Measurements from ENCODE around the gene TIAM1. TPM values are rescaled to one million over a fixed set of nuclear protein-coding genes. Genes with fewer than 3 reads are reported as not detected.
A peak's percentile ranks its signal among the peaks of the same experiment; 100 is the strongest.
"Not testable (repeated sequence)": the region's sequence is repeated elsewhere in the genome, so short reads cannot be mapped to it uniquely, and the experiment has no call there.

TIAM1 gene
- total and polyA plus RNA-seq, 2 experiments from 2014 or later, result 3.2 to 7.6 TPM

- WGBS, 2 experiments (ENCODE audit: low coverage in 1 of 2, low lambda C conversion rate in 2 of 2, missing lambda C conversion rate in 2 of 2), result 63 to 70% methylated on average over 6 of the region's 6 CpGs
Measured at GRCh38 chr21:31230937-31231336, 113.1 kb downstream of the TIAM1 start.

DNA sequence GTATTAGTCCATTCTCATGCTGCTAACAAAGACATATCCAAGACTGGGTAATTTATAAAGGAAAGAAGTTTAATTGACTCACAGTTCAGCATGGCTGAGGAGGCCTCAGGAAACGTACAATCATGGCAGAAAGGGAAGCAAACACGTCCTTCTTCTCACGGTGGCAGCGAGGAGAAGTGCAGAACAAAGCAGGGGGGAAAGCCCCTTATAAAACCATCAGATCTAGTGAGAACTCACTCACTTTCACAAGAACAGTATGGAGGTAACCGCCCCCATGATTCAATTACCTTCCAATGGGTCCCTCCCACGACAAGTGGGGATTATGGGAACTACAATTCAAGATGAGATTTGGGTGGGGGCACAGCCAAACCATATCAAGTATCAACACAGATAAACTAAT, 115.3 kb downstream of the TIAM1 start:
- H3K4me2 ChIP-seq (ENCODE audit: unreplicated experiment); H2AFZ ChIP-seq; H3F3A ChIP-seq (ENCODE audit: insufficient read depth); DNase-seq; H3K27ac ChIP-seq; H3K4me3 ChIP-seq; H3K9me3 ChIP-seq (ENCODE audit: low read depth); in situ Hi-C loops (cut with MboI); H3K9ac ChIP-seq; H3K36me3 ChIP-seq (ENCODE audit: low read depth); H3K9me2 ChIP-seq (ENCODE audit: insufficient read depth); H3K27me3 ChIP-seq (replicated peaks; ENCODE audit: insufficient read depth); H3K79me2 ChIP-seq (ENCODE audit: insufficient read depth); H4K20me1 ChIP-seq (ENCODE audit: insufficient read depth); H3K4me1 ChIP-seq (ENCODE audit: insufficient read depth): not testable (repeated sequence)
- 77 to 82% methylated on average over 6 of the region's 6 CpGs for WGBS, 2 experiments (ENCODE audit: low coverage in 1 of 2, low lambda C conversion rate in 2 of 2, missing lambda C conversion rate in 2 of 2)

More at GRCh38 chr21:31230937-31231336, 113.1 kb downstream of the TIAM1 start:
- no peak overlapping the region for H3K4me2 ChIP-seq (ENCODE audit: unreplicated experiment)
- no peaks in the 10 kb centered on the region for H3K4me1 ChIP-seq (ENCODE audit: insufficient read depth)
- H4K20me1 ChIP-seq (ENCODE audit: insufficient read depth), result no peaks in the 10 kb centered on the region
- no peak for DNase-seq
- no peaks in the 10 kb centered on the region for H3F3A ChIP-seq (ENCODE audit: insufficient read depth)
- H3K36me3 ChIP-seq (ENCODE audit: low read depth), result no peaks in the 10 kb centered on the region
- no peaks in the 10 kb centered on the region for H3K9me3 ChIP-seq (ENCODE audit: low read depth)
- no peak overlapping the region for H3K27ac ChIP-seq
- in situ Hi-C loops (cut with MboI), result no loop called here
- TF ChIP-seq EZH2 (IDR thresholded peaks at IDR 0.05; ENCODE audit: insufficient read depth, poor library complexity, severe bottlenecking) (no peak), EZH2phosphoT487 (IDR thresholded peaks at IDR 0.05; ENCODE audit: insufficient read depth, low read depth) (no peak)
- H3K9me2 ChIP-seq (ENCODE audit: insufficient read depth), result no peaks in the 10 kb centered on the region
- no peaks in the 10 kb centered on the region for H3K79me2 ChIP-seq (ENCODE audit: insufficient read depth)
- no peaks in the 10 kb centered on the region for H3K27me3 ChIP-seq (replicated peaks; ENCODE audit: insufficient read depth)
- H3K4me3 ChIP-seq, result no peak overlapping the region
- no peak overlapping the region for H3K9ac ChIP-seq
- H2AFZ ChIP-seq, result no peak overlapping the region

DNA sequence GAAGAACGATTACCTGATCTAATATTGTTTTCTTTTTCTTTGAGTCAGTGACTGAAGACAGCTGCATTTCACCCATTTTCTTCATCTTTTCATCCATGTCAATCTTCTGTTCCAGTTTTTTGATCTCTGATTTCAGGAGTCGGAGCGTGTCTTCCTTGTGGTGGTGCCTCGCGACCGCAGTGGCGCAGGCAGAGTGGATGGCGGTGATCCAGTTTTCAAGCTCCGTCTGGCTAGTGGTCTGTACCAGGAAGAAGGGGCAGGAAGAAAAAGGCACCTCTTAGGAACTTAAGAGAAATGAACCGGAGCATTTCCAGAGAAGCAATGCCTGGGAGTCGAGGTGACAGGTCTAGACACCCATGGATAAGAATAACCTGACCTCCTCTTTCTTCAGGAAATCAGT, 118.3 kb downstream of the TIAM1 start:
- no peaks in the 10 kb centered on the region for H3K79me2 ChIP-seq (ENCODE audit: insufficient read depth)
- no peaks in the 10 kb centered on the region for H3K9me3 ChIP-seq (ENCODE audit: low read depth)
- no peaks in the 10 kb centered on the region for H3K27me3 ChIP-seq (replicated peaks; ENCODE audit: insufficient read depth)
- in situ Hi-C loops (cut with MboI), result no loop called here
- no peaks in the 10 kb centered on the region for H3K36me3 ChIP-seq (ENCODE audit: low read depth)
- no peak overlapping the region for H3K4me2 ChIP-seq (ENCODE audit: unreplicated experiment)
- H3F3A ChIP-seq (ENCODE audit: insufficient read depth), result peaks cover 16% of the 10 kb centered on the region; the same call in 1 of the 2 replicates
- WGBS, 2 experiments (ENCODE audit: low coverage in 1 of 2, low lambda C conversion rate in 2 of 2, missing lambda C conversion rate in 2 of 2), result 93% methylated on average over 11 of the region's 11 CpGs
- no peak overlapping the region for H3K9ac ChIP-seq
- H3K9me2 ChIP-seq (ENCODE audit: insufficient read depth), result no peaks in the 10 kb centered on the region
- no peak overlapping the region for H3K4me3 ChIP-seq
- no peak overlapping the region for H2AFZ ChIP-seq
- TF ChIP-seq EZH2 (IDR thresholded peaks at IDR 0.05; ENCODE audit: insufficient read depth, poor library complexity, severe bottlenecking) (no peak), EZH2phosphoT487 (IDR thresholded peaks at IDR 0.05; ENCODE audit: insufficient read depth, low read depth) (no peak)
- peaks cover 11% of the 10 kb centered on the region for H3K4me1 ChIP-seq (ENCODE audit: insufficient read depth)
- no peak overlapping the region for H3K27ac ChIP-seq
- no peak for DNase-seq
- no peaks in the 10 kb centered on the region for H4K20me1 ChIP-seq (ENCODE audit: insufficient read depth)

GRCh38 chr21:31222142-31222541, 121.9 kb downstream of the TIAM1 start:
- WGBS, 2 experiments (ENCODE audit: low coverage in 1 of 2, low lambda C conversion rate in 2 of 2, missing lambda C conversion rate in 2 of 2), result 49 to 52% methylated on average over 6 of the region's 6 CpGs

DNA sequence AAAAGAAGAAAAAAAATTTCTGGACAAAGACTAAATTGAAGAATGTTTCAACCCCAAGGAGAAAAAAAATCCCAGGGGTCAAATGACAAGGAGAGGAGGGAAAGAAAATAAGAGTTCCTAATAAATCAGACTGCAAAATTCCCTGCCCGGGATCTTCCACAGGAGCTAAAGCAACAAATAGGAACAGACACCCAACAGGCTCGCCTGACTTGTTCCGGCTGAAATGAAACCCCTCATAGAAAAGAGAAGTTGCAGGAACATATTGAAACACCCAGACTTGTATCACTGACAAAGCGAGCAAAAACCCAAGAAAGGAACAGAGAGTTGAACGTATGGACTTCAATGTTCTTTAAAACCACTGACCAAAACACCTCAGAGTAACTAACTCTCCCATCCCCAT, 123.0 kb downstream of the TIAM1 start:
- Histone ChIP-seq H3K4me1 (ENCODE audit: insufficient read depth) (peaks cover 33% of the 10 kb centered on the region), H3K27ac (peak overlapping the region; percentile 24; the same call in 1 of the 2 replicates), H3F3A (ENCODE audit: insufficient read depth) (peaks cover 41% of the 10 kb centered on the region), H3K9me2 (ENCODE audit: insufficient read depth) (no peaks in the 10 kb centered on the region), H3K9me3 (ENCODE audit: low read depth) (no peaks in the 10 kb centered on the region), H3K9ac (no peak overlapping the region), H3K27me3 (replicated peaks; ENCODE audit: insufficient read depth) (no peaks in the 10 kb centered on the region), H3K36me3 (ENCODE audit: low read depth) (no peaks in the 10 kb centered on the region), H2AFZ (no peak overlapping the region), H4K20me1 (ENCODE audit: insufficient read depth) (no peaks in the 10 kb centered on the region), H3K4me3 (no peak overlapping the region), H3K4me2 (ENCODE audit: unreplicated experiment) (peak overlapping the region; percentile 14), H3K79me2 (ENCODE audit: insufficient read depth) (no peaks in the 10 kb centered on the region)
- TF ChIP-seq EZH2 (IDR thresholded peaks at IDR 0.05; ENCODE audit: insufficient read depth, poor library complexity, severe bottlenecking), result no peak
- no peak for TF ChIP-seq EZH2phosphoT487 (IDR thresholded peaks at IDR 0.05; ENCODE audit: insufficient read depth, low read depth)
- in situ Hi-C loops (cut with MboI), result no loop called here
- 75 to 79% methylated on average over 5 of the region's 5 CpGs for WGBS, 2 experiments (ENCODE audit: low coverage in 1 of 2, low lambda C conversion rate in 2 of 2, missing lambda C conversion rate in 2 of 2)
- no peak for DNase-seq

More at GRCh38 chr21:31222142-31222541, 121.9 kb downstream of the TIAM1 start:
- H2AFZ ChIP-seq, result no peak overlapping the region
- no peaks in the 10 kb centered on the region for H3K36me3 ChIP-seq (ENCODE audit: low read depth)
- no peak overlapping the region for H3K4me3 ChIP-seq
- no peak overlapping the region for H3K4me2 ChIP-seq (ENCODE audit: unreplicated experiment)
- no peak overlapping the region for H3K9ac ChIP-seq
- no peaks in the 10 kb centered on the region for H3K9me3 ChIP-seq (ENCODE audit: low read depth)
- peaks cover 41% of the 10 kb centered on the region for H3F3A ChIP-seq (ENCODE audit: insufficient read depth)
- in situ Hi-C loops (cut with MboI), result no loop called here
- no peaks in the 10 kb centered on the region for H4K20me1 ChIP-seq (ENCODE audit: insufficient read depth)
- no peaks in the 10 kb centered on the region for H3K9me2 ChIP-seq (ENCODE audit: insufficient read depth)
- no peaks in the 10 kb centered on the region for H3K79me2 ChIP-seq (ENCODE audit: insufficient read depth)
- no peaks in the 10 kb centered on the region for H3K27me3 ChIP-seq (replicated peaks; ENCODE audit: insufficient read depth)
- H3K4me1 ChIP-seq (ENCODE audit: insufficient read depth), result peaks cover 33% of the 10 kb centered on the region
- DNase-seq, result peak; percentile 84
- TF ChIP-seq EZH2 (IDR thresholded peaks at IDR 0.05; ENCODE audit: insufficient read depth, poor library complexity, severe bottlenecking), result no peak
- TF ChIP-seq EZH2phosphoT487 (IDR thresholded peaks at IDR 0.05; ENCODE audit: insufficient read depth, low read depth), result no peak
- no peak overlapping the region for H3K27ac ChIP-seq

All from GM23248 (cell line).